Hepatocyte (in vitro differentiated cells): ENCODE data around the gene NMNAT3.

ENCODE experiments used
- CTCF ChIP-seq: fragments of 200-600 bp; sonication (generic); IDR thresholded peaks from 2 replicates; pipeline ENCODE4 v1.5.1; 2016; ENCODE audit warnings: antibody characterized with exemption, mild to moderate bottlenecking; ENCODE audit not compliant: poor library complexity
- EZH2 ChIP-seq: fragments of 200-600 bp; sonication (generic); IDR thresholded peaks from 2 replicates; pipeline ENCODE4 v1.6.1; 2016; ENCODE audit warnings: antibody characterized with exemption, mild to moderate bottlenecking, borderline replicate concordance
- EZH2phosphoT487 ChIP-seq: fragments of 200-600 bp; sonication (generic); IDR thresholded peaks from one replicate; pipeline ENCODE4 v1.6.1; 2018; ENCODE audit warnings: antibody characterized with exemption, mild to moderate bottlenecking, low read depth, moderate library complexity; ENCODE audit not compliant: unreplicated experiment, severe bottlenecking

- TF ChIP-seq CTCF: no peak
- no peak for TF ChIP-seq EZH2
- no peak for TF ChIP-seq EZH2phosphoT487
Observed at GRCh38 chr3:139660269-139660668, 17.5 kb downstream of the NMNAT3 start.
